Erythroblast (primary cell): ENCODE data around the gene SFMBT2.

Experiments used
- GATA1 ChIP-seq: IDR thresholded peaks from 2 replicates; pipeline ENCODE4 v1.6.1; 2011; ENCODE audit warnings: low read depth, mild to moderate bottlenecking, control low read depth, low read length, moderate library complexity
- POLR2A ChIP-seq: IDR thresholded peaks from 2 replicates; pipeline ENCODE4 v1.6.1; 2011; ENCODE audit warnings: mild to moderate bottlenecking, low read length

DNA sequence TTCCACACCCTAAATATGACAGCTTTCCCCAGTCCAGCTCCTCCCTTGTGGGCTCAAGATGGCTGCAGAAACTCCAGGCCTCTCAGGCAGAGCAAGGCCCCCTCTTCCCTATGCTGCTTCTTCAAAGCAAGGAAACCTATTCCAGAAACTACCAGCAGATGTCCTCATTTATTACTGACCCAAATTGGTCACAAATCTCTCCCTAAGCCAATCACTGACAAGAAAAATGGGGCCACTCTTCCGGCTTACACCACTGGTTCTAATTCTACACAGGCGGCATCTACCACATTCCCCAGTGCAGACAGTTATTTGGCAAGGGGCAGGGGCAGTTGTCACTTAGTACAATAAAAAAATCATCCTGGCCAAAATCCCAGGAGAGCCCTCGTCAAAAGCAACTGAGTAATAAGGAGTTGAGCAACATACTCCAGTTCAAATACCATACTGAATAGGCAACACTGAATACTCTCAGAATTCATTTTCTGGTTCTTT lies 150.4 kb downstream of the SFMBT2 start:
- TF ChIP-seq POLR2A, result no peak
- TF ChIP-seq GATA1, result no peak
